ENCODE data around the gene PTGER2.

- TF ChIP-seq, protein P1, sequence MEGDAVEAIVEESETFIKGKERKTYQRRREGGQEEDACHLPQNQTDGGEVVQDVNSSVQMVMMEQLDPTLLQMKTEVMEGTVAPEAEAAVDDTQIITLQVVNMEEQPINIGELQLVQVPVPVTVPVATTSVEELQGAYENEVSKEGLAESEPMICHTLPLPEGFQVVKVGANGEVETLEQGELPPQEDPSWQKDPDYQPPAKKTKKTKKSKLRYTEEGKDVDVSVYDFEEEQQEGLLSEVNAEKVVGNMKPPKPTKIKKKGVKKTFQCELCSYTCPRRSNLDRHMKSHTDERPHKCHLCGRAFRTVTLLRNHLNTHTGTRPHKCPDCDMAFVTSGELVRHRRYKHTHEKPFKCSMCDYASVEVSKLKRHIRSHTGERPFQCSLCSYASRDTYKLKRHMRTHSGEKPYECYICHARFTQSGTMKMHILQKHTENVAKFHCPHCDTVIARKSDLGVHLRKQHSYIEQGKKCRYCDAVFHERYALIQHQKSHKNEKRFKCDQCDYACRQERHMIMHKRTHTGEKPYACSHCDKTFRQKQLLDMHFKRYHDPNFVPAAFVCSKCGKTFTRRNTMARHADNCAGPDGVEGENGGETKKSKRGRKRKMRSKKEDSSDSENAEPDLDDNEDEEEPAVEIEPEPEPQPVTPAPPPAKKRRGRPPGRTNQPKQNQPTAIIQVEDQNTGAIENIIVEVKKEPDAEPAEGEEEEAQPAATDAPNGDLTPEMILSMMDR (conservative IDR thresholded peaks at IDR 0.05; ENCODE audit: low read depth, low read length): no peak
- TF ChIP-seq EZH2 (IDR thresholded peaks at IDR 0.05; ENCODE audit: borderline replicate concordance, low read depth, low read length, poor library complexity, severe bottlenecking): no peak
Observed at GRCh38 chr14:52366796-52367315, 52.7 kb downstream of the PTGER2 start.

Measured in A673 (cell line).